Neutrophil (primary cell): ENCODE data around the gene RMI2.

ENCODE experiments used
- H3K27ac ChIP-seq: fragments of 200-600 bp; sonication (generic); 2 replicates; pipeline ENCODE4 v1.5.1; 2016; ENCODE audit warnings: mild to moderate bottlenecking, moderate library complexity
- H3K27me3 ChIP-seq: fragments of 200-600 bp; sonication (generic); 2 replicates; pipeline ENCODE4 v1.6.0; 2016; ENCODE audit warnings: mild to moderate bottlenecking
- H3K36me3 ChIP-seq: fragments of 200-600 bp; sonication (generic); 2 replicates; pipeline ENCODE4 v1.5.1; 2017
- H3K4me1 ChIP-seq, 2 experiments: fragments of 200-600 bp in 1 of 2; sonication (generic) in 1 of 2; 1 replicate in 1 of 2; 2 replicates in 1 of 2; pipeline versions ENCODE4 v1.5.1 to v1.6.1; 2013 to 2016; ENCODE audit warnings: low read depth in 1 of 2, low read length in 1 of 2, mild to moderate bottlenecking in 1 of 2, moderate library complexity in 1 of 2; ENCODE audit not compliant: control insufficient read depth in 1 of 2, insufficient read depth in 1 of 2
- H3K4me3 ChIP-seq, 2 experiments: fragments of 200-600 bp in 1 of 2; sonication (generic) in 1 of 2; 1 replicate in 1 of 2; 2 replicates in 1 of 2; pipeline ENCODE4 v1.5.1; 2013 to 2016; ENCODE audit warnings: low read depth in 1 of 2, low read length in 1 of 2, mild to moderate bottlenecking in 1 of 2, moderate library complexity in 1 of 2
- H3K9me3 ChIP-seq: fragments of 200-600 bp; sonication (generic); 2 replicates; pipeline ENCODE4 v1.5.1; 2016
- TF ChIP-seq, protein P1 (sequence below): fragments of 200-600 bp; sonication (generic); IDR thresholded peaks from 2 replicates; pipeline ENCODE4 v1.5.1; 2016; ENCODE audit warnings: antibody characterized with exemption

RMI2 gene

DNA sequence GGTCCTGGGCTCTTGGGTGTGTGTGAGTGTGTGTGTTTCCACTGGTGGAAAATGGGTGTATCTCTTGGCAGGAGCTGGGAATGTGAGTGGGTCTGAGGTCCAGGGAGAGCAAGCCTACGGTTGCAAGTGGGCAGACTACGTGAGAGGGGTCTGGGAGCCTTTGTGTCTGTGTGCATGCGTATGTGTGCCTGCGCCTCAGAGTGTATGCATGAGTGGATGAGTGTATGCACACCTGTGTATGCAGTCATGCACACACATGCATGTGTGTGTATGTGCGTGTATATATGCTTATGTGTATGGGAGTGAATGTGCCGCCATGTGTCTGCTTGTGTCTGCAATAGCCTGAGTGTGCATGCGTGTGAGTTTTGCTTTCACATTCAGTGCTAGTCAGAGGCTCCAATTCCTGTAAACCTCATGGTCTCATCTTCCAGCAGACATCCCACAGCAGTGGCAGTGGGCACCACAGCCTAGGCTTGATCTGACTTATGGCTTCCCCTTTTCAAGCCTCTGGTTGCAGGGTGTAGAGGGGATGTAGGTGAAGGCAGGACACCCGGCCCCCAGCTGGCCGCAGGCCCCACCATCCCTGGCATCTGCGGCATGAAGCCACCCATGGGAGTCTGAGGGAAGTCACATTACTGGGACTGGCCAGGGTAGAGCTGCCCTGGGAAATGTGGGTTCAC, 19.7 kb upstream of the RMI2 start:
- H3K9me3 ChIP-seq: no peaks in the 10 kb centered on the region
- no peaks in the 10 kb centered on the region for H3K27me3 ChIP-seq
- no peaks in the 10 kb centered on the region for H3K36me3 ChIP-seq
- peaks cover 2 to 9% of the 10 kb centered on the region in 2 experiments for H3K4me1 ChIP-seq
- H3K27ac ChIP-seq: no peak overlapping the region
- H3K4me3 ChIP-seq: no peak overlapping the region
- TF ChIP-seq, protein P1, sequence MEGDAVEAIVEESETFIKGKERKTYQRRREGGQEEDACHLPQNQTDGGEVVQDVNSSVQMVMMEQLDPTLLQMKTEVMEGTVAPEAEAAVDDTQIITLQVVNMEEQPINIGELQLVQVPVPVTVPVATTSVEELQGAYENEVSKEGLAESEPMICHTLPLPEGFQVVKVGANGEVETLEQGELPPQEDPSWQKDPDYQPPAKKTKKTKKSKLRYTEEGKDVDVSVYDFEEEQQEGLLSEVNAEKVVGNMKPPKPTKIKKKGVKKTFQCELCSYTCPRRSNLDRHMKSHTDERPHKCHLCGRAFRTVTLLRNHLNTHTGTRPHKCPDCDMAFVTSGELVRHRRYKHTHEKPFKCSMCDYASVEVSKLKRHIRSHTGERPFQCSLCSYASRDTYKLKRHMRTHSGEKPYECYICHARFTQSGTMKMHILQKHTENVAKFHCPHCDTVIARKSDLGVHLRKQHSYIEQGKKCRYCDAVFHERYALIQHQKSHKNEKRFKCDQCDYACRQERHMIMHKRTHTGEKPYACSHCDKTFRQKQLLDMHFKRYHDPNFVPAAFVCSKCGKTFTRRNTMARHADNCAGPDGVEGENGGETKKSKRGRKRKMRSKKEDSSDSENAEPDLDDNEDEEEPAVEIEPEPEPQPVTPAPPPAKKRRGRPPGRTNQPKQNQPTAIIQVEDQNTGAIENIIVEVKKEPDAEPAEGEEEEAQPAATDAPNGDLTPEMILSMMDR: no peak

DNA sequence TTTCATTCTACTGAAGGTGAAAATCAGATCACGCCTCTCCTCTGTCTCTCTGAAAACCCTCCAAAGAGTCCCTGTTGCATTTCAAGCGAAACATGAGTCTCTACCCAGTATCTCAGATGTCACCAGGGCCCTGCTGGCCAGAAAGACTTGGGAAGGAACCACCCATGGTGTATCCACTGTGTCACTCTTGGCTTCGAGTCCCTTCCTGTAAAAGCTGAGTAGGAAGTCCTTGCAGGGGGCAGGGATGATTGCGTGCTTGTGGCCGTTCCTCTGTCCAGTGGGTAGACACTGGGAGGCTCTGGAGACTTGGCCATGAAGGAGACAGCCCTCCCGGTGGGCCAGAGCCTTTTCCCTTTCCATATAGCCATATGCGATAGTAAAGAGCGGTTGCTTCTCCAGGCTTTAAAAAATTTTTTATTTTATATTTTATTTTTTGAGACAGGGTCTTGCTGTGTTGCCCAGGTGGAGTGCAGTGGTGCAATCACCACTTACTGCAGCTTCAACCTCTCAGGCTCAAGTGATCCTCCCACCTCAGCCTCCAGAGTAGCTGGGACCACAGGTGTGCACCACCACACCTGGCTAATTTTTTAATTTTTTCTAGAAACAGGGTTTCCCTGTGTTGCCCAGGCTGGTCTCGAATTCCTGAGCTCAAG, 19.0 kb upstream of the RMI2 start:
- Histone ChIP-seq H3K9me3 (no peaks in the 10 kb centered on the region), H3K36me3 (no peaks in the 10 kb centered on the region), H3K27ac (no peak overlapping the region), H3K4me3 (no peak overlapping the region), H3K27me3 (no peaks in the 10 kb centered on the region), H3K4me1 (peaks cover 2 to 9% of the 10 kb centered on the region in 2 experiments)
- TF ChIP-seq, protein P1: no peak

DNA sequence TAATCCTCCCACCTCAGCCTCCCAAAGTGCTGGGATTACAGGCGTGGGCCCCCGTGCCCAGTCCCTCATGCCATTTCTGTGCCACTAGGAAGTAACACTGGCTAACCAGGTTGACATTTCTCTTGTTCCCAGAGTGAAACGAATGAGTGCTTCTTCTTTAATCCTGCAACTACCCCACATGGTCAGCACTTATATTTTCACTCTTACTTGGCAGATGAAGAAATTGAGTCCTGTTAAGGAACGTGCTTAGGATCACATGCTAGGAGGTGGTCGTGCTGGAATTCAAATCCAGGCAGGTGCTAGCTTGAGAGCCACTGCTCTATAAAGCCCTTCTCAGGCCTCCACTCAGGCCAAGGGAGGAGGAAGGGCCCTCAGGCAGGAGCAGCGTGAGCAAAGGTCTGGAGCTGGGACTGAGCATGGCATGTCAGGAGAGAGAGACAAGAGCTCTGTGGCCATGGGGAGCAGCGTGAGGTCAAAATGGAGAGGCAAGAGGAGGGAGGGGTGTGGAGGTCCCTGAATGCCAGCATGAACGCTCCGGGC, 18.5 kb upstream of the RMI2 start:
- TF ChIP-seq, protein P1: no peak
- Histone ChIP-seq H3K36me3 (no peaks in the 10 kb centered on the region), H3K9me3 (no peaks in the 10 kb centered on the region), H3K27ac (no peak overlapping the region), H3K27me3 (no peaks in the 10 kb centered on the region), H3K4me1 (peaks cover 2 to 9% of the 10 kb centered on the region in 2 experiments), H3K4me3 (no peak overlapping the region)

DNA sequence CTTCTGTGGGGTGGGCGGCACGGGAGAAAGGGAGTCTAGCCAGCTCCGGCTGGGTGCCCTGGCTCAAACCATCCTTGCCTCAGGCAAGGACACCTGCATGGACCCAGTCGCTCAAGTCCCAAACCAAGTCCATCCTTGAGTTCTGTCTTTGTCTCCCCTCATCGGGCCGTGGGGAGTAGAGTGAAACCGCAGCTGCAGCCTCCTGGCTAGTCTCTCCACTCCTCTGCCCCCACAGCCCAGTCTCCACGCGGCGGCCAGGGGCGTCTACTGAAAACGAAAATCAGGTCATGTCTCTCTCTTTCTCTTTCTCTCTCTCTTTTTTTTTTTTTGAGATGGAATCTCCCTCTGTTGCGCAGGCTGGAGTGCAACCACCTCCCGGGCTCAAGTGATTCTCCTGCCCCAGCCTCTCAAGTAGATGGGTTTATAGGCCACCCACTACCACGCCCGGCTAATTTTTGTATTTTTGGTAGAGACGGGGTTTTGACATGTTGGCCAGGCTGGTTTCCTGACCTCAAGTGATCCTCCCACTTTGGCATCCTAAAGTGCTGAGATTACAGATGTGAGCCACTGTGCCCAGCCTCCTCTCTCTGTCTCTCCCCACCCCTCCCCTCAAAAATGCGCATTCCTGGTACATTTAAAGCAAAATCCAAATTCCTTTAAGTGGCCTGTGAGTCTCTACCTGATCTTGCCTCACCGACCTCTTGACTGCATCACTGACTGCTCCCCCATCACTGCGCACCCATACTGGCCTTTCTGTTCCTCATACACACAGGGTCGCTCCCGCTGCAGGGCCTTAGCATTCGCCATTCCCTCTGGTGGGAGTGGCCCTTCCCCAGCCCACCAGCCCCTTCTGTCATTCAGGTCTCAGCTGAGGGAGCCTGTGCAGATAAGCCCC, 17.7 kb upstream of the RMI2 start:
- no peak overlapping the region for H3K27ac ChIP-seq
- peaks cover 2 to 9% of the 10 kb centered on the region in 2 experiments for H3K4me1 ChIP-seq
- H3K4me3 ChIP-seq: no peak overlapping the region
- TF ChIP-seq, protein P1: no peak
- no peaks in the 10 kb centered on the region for H3K9me3 ChIP-seq
- H3K36me3 ChIP-seq: no peaks in the 10 kb centered on the region
- H3K27me3 ChIP-seq: no peaks in the 10 kb centered on the region
